HG02623 (cell line): ENCODE data around the gene VWDE.

ENCODE experiments used
- ATAC-seq: cut with Tn5 transposase; IDR thresholded peaks from one replicate; pipeline ENCODE4 v1.9.1; 2021; ENCODE audit warnings: moderate library complexity; ENCODE audit not compliant: unreplicated experiment

The VWDE gene

DNA sequence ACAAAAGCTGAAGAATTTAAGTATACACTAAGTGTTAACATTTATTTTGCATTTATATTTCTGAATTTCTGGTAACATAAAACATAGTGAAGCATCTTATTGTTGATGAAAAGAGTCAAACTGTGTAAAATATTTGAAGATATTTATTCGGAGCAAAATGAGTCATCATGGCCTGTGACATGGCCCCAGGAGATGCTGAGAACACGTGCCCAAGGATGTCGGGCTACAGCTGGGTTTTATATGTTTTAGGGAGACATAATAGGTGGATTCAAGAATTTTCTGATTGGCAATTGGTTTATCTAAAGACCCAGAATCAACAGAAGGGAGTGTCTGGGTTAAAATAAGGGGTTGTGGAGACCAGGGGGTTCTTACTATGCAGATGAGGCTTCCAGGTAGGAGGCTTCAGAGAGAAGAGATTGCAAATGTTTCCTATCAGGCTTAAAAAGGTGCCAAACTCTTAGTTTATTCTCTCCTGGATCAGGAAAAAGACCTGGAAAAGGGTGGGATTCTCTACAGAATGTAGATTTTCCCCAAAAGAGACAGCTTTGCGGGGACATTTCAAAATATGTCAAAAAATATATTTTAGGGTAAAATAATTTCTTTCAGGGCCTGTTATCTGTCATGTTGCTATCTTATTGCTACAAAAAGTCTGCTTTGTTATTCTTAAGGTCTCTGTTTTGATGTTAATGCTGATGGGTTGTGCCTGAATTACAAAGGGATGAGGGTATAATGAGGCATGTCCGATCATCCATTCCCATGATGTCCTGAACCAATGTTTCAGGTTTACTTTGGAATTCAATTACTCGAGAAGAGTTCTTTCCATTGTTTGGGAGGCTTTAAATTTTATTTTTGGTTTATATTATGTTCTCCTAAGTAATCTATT lies 74.5 kb downstream of the VWDE start:
- ATAC-seq = no peak

DNA sequence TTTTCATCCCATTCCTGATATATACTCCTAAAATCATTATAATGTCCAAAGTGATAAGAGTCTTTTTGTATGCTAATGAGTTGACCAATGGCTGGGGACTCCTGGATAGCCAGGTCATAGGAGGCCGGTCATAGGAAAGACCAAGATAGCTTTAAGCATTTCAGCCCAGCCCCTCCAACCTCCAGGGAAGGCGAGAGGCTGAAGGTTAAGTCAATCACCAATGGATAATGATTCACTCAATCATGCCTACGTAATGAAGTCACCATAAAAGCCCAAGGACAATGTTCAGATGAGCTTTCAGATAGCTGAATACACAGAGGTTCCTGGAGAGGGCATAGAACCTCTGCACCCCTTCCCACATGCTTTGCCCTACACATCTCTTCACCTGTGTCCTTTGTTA lies 75.7 kb downstream of the VWDE start:
- ATAC-seq = no peak

DNA sequence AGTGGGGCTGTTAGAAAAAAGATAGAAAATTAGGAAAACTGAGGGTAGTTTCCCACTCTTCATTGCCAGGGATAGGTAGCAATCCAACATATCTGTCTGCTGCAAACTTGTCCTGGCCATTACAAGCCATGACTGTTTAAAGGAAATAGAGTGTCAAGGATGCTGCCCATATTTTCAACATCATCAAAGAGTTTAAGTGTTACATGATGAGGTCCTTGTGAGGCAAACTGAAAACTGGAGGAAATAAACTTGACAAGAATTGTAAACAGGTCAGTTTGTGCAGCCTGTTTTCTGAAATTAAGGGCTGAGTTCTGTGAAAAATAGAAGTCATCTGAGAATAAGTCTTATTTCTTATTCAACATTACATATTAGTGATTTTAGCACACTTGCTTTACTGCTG lies 78.0 kb downstream of the VWDE start:
- no peak for ATAC-seq

DNA sequence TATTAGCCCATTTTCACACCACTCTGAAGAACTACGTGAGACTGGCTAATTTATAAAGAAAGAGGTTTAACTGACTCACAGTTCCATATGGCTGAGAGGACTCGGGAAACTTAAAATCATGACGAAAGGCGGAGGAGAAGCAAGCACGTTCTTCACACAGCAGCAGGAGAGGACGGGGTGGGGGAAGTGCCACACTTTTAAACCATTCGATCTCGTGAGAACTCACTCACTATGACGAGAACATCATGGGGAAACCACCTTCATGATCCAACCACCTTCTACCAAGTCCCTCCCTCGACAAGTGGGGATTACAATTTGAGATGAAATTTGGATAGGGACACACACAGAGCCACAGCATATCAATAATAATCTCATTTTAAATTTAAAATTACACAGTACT lies 80.2 kb downstream of the VWDE start:
- ATAC-seq = no peak

DNA sequence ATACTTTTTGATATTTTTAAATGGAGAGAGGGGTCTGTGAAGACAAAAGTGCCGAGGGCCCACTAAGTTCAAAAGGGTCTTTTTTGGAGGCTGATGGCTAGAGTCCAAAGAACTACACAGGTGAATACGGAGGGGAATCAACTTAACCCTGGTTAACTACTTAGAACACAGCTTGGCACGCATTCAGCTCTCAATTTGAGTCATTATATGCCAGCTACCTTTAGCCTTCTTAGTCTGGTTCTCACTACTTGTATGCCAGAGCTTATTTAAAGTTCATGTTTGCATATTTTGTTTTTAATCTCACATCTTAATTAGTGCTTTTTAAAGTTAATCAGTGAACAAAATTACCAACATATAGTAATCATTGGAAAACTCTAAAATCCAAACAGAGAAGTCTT lies 80.8 kb downstream of the VWDE start:
- ATAC-seq = peak; percentile 70

DNA sequence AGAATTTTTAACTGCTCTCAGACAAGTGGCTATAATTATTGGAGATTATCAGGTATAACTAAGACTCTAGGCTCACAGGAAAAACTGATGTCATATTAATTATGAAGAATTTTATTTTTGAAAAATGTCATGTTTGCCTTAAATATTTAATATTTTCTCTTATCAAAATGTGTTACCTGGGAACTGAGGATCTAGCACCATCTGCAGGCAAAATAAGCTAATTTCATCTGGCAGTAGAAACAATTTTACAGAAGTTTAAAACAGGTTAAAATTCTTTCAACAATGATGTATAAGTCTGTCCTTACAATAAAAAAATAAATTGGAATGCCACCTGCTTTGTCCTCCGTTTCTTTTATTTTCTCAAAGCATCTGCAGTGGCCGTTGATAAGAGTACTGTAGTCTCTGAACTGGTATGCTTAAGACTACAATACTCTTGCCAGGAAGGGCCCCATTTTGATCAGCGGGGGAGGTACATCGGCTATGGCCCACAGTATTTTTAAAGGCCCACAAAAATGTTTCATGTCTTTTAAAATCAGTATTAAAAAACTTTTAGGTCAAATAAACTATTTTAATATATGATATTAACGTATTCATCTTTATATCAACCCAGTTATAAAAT lies 81.3 kb downstream of the VWDE start:
- no peak for ATAC-seq

DNA sequence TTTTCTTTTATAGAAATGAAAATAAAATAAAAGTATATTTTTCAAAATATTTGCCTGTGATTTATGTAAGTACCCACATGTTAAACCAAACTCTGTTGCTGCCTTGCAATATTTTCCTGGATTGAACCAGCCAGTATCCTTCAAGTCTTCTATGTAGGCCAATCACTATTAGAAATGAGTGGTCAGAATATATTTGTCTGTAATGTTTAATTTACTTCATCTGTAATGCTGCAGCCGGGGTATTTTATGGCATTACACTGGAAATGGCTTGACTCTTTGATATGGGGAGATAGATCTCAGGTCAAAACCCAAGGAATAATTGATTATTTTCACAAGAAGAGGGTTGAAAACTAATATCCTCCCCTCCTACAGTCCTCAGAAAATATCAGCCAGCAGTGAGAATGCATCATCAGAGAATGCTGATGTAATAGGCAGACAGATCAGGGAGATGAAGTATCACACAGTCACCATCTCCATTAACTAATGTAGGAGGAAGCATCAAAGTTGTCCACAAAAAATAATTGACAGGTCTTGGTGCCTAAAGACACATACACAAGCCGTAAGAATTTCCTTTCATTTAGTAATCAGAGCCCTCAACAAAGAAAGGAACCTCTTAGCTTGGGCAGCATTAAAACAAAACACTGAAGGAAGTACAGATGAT lies 82.5 kb downstream of the VWDE start:
- no peak for ATAC-seq

DNA sequence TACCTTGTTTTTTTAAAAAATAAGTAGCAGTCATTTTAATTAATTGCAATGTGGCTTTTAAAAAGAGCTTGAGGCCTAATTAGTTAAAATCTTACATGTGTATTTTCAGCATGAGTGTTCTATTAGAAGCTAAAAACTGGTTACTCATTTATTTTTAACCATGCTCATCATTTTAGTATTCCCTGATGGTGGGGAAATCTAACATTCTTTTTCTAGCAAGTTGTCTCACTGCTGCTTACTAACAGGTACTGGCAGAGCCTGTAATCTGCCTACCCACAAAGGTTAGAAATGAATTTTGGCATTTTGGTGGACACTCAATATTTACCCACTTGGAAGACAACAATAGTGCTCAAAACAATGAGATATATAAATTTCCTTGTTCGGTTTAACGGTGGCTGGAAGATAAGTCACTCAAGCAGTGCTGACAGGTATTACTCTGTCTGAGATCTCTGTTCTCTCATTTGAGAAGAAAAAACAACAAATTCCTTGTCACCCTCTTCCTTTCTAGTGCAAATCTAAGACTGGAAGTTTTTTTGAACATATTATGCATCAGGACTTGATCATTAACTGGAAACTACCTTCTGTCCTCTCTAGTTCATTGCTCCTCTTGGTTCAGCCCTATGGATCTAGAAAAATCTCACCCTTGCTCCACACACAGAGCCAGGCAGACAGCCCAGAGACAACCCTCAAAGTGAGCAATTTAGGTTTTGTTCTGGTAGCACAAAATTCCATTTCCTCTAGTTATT lies 83.3 kb downstream of the VWDE start:
- no peak for ATAC-seq

DNA sequence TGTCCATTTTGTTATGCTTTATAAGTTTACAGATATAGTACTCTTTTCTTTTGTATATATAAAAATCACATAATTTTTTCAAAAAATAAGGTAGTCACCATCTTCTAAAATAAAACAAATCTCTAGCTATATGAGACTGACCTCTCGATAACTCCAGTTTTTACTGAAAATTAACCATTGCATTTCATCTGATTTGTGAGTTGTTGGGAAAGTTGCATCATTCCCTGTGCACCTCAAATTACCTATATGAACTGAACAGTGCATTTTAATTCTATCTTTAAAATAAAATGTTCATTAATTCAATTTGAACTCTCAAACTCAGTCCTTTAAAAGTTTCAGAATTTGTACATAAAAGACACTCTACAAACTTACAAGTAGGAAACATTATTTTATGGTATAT lies 86.0 kb downstream of the VWDE start:
- ATAC-seq = no peak

DNA sequence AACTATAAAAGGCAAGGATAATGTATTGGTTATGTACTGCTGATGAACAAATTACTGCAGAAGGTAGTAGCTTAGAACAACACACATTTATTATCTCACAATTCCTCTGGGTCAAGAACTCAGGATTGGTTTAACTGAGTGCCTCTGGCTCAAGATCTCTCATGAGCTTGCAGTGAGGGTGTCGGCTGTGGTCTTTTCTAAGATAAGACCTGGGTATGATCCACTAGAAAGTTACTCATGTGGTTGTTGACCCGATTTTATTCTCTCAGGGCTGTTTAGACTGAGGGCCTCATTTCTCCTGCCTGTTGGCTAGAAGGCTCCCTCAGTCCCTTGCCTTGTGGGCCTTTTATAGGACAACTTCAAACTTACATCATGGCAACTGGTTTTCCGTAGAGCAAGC lies 86.7 kb downstream of the VWDE start:
- no peak for ATAC-seq

DNA sequence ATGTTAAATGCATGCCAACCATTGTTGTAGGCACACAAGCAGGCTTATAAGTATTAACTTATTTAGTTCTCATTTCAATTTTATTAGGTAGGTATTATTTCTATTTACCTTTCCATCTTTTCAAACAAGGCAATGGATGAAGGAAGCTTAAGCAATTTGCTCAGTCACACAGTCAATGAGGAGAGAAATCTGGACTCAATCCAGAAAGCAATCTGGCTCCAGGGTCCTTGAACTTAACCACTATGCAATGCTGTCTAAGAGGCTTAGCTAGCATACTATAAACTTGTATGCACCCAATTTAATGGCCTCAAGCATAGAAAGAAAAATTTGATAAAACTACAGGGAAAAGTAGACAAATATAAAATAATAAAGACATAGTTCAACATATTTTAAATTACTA lies 88.6 kb downstream of the VWDE start:
- ATAC-seq = no peak

DNA sequence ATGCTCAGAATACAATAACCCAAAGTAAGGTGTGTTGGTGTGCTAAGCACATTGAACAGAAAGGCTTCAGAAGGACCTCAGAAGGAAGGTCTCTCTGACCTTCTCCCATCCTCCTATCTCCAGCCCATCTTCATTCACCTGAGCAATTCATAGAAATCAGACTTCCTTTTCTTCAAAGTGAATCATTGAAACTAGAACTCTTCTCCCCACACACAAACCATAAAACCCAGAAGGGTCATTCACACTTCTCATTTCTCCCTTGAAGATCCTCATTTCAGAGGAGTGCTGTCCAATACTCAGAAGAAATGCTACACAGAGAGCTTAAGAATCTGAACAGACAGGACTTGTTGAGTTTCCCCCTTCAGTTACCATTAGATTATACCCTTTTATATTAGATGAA lies 89.5 kb downstream of the VWDE start:
- ATAC-seq = peak; percentile 80

DNA sequence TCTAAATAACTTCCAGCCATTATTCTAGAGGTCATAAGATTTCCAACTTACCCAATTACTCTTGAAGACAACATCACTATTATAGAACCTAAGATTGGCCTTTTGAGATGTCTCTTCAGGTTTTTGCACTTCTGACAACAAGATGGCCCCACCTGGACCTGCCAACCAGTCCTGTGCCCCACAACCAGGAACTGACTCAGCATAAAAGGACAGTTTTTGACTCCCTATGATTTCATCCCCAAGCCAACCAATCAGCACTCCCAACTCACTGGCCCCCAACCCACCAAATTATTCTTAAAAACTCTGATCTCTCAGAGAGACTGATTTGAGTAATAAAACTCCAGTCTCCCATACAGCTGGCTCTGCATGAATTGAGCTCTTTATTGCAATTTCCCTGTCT lies 98.2 kb downstream of the VWDE start:
- no peak for ATAC-seq

DNA sequence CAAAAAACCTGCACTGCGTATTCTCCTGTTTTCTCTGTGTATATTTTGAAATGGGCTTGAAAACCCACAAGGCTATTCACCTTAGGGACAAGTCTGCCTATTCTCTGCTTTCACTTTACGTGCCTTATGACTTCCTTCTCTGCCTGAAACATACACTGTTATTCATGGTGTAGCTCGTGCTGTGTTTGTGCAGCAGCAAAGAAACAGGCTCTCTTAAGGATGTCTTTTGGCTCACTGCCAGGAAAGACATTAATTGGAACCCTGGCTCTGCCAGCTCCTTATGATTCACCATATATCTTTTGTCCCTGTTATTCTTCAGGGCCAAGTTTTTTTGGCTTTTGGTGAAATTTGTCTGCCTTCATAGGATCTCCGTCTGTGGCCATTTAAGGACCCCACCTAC lies 100.2 kb downstream of the VWDE start:
- ATAC-seq = no peak

DNA sequence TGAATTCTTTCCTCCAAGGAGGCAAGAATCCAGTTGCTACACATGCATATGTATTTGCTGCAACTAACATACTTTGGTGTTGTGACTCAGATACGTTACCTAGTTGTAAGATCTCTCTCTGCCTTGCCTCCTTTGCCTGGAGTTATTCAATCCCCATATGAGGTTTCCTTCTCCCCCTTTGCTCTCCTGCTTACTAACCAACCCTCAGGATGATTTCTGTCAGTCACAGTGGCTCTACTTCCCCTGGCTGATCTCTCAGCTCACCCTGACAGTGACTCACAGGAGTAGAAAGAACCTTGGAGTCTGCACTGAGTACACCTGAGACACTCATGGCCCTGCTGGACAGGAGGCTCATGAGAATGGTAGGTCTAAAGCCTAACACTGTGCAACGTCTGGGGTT lies 100.6 kb downstream of the VWDE start:
- ATAC-seq = no peak

DNA sequence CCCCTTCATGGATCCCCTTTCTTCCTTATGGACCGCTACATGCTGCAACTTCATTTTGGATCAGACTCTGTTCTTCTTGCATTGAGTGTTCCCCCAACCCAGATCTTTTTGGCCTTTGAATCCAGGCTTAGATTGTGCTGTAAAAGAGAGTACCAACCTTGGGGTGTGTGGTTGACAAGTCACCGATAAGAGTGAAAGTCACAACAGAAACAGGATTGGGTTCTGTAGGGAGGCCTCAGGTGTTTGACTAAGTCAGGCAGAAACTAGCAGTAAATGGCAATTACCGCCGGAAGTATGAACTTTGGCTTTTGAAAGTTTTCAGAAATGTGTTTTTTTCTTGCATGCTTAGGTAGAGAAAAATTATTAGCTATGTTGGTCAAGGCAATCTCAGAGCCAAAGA lies 103.2 kb downstream of the VWDE start:
- ATAC-seq = no peak

DNA sequence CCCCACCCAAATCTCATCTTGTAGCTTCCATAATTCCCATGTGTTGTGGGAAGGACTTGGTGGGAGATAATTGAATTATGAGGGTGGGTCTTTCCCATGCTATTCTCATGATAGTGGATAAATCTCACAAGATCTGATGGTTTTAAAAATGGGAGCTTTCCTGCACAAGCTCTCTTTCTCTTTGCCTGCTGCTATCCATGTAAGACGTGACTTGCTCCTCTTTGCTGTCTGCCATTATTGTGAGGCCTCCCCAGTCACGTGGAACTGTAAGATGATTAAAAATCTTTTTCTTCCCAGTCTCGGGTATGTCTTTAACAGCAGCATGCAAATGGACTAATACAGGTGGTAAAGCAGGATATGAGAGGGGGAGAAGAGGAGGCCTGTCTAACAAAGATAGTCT lies 104.3 kb downstream of the VWDE start:
- ATAC-seq = no peak

DNA sequence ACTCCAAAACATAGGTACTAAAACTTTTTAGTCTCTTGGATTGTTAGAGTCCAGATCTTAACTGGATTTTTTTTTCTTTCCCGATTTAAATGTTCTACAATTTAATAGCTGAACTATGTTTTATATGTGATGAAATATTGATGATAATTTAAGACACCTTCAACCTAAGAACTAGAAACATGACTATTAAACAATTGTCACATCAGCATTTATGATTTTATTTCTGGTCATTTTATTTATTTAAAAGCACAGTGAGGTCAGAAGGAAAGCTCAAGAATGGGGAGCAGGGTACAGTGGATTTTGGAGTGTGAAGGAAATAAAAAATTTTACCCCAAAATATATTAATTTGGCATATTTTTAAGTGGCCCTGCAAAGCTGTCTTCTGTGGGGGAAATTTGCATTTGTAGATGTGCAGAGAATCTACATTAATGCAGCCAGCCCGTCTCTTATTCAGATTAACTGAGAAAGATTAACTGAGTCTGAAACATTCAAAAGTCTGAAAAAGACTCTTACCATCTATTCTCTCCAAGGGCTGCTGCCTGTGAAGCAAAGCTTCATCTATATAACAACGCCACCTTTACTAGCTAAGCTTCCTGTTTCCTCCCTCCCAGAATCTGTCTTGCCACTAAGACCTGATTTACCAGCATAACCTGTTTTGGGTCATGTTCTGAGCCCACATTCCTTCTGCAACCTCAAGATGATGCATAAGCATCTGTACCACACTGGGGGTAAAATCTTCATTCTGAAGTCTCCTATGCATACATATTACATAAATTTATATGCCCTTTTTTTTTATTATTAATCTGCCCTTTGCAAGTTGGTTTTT lies 106.2 kb downstream of the VWDE start:
- ATAC-seq = no peak

DNA sequence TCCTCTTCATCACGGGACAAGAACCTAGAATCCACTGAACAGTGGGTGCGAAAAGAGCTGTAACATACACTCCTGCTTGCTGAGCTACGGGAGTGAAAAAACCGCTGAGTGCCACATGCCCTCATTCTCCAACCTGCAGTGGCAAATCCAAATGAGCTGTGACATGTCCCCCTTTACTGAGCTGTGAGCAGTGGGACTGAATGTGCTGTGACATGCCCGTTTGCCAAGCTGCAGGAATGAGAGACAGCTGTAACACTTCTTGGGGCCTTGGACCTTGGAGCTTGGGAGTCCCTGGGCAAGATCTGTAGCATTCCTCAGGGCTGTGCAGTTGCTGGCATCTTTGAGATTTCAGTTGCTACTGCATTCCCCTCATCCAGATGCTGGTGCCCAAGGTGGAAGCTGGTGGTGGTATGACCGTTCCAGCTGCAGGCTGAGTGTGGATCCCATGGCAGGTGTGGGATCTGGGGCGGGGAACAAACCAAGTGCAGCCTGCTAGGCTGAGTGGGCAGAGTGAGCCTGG lies 107.6 kb downstream of the VWDE start:
- no peak for ATAC-seq

DNA sequence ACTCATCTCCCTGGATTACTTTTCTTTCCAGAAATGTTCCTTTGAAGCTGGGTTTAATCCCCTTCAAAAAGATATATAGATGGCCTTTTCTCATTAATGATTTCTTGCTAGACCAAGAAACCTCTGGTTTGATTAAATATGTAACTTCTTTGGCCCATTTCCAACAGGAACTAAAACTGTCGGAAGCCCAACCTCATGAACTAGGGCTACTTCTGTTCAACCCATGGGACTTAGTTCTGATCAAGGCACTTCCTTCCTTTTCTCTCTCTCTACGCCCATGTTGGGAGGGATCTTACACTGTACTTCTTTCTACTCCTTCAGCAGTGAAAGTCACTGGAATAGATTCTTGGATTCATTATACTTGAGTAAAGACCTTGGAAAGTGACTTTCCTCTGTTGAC lies 109.0 kb downstream of the VWDE start:
- ATAC-seq = no peak
